ENCODE data around the gene GPS1. TPM values are rescaled to one million over a fixed set of nuclear protein-coding genes. Genes with fewer than 3 reads are reported as not detected.

GPS1 gene
- total and polyA plus RNA-seq, 2 of the 4 experiments (the other 2 are of a cell fraction): 157 to 181 TPM

DNA sequence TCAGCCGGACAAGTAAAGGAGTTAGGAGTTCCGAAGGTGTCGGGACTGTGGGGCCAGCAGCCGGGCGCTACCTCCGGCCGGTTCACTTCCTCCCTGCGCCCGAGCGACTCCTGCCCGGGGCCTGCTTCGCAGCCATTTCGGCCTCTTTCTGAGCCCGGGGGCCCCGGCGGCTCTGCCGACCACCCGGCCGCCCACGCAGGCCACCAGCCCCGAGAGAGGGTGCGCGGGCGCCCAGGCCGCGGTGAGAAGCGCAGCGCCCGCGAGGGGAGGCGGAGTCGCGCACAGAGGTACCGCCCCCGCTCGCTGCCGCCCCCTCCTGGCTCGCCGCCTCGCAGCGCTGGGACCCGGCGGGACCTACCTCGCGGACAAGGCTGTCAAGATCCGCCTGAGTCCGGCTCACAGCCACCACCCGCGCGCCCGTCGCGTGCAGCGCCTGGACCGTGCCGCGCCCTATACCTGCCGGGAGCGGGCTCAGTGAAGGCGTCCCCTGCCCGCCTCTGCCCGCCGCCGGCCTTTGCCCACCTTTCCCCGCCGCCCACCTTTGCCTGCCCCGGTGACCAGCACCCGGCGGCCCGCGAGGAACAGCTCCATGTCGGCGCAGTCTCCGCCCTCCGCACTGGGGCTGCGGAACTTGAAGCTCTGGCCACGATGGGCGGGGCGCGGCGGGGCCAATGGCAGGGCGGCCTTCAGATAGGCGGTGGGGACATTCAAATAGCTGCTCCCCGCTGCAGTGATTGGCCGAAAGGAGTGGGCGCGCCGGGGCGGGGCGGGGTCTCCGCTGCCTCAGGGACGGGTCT, 14.4 kb upstream of the GPS1 start, which contains the start of gene DCXR:
TSS of gene DCXR (minus strand) at position 606 of the 797 bp plus-strand sequence. CDS start at position 591, 15 bp downstream.
- Histone ChIP-seq H3K27ac (ENCODE audit: insufficient read depth, low read length) (peak within 1 kb of the TSS; percentile 65), H2BK5ac (ENCODE audit: low read depth, low read length, poor library complexity, severe bottlenecking) (peak within 1 kb of the TSS; percentile 79), H3K27me3 (ENCODE audit: control insufficient read depth, insufficient read depth, low read length) (no peaks in the 10 kb centered on the region), H3K36me3 (ENCODE audit: control insufficient read depth, insufficient read depth, low read length) (no peaks in the 10 kb centered on the region), H3K4me3 (ENCODE audit: insufficient read depth, low read depth, low read length) (peak within 1 kb of the TSS; percentile 54), H3K4ac (ENCODE audit: low read depth, low read length) (peak within 1 kb of the TSS; percentile 22), H2BK120ac (ENCODE audit: low read depth, low read length) (no peak within 1 kb of the TSS), H4K5ac (ENCODE audit: low read depth, low read length) (no peak within 1 kb of the TSS; the same call in 1 of the 2 replicates), H4K8ac (ENCODE audit: low read depth in 2 of 2, low read length in 2 of 2) (peak within 1 kb of the TSS in 1 of 2 experiments; percentile 78; a peak in 2 of 4 replicates), H3K23ac (ENCODE audit: low read depth, low read length) (peak within 1 kb of the TSS; percentile 33; the same call in 1 of the 2 replicates), H3K9me3 (ENCODE audit: control insufficient read depth, insufficient read depth, low read length) (no peaks in the 10 kb centered on the region), H4K20me1 (ENCODE audit: insufficient read depth, low read length) (peaks cover 5% of the 10 kb centered on the region), H2AK5ac (ENCODE audit: low read depth, low read length) (peak within 1 kb of the TSS; percentile 33; the same call in 1 of the 2 replicates), H3K4me2 (ENCODE audit: low read depth, low read length) (peak within 1 kb of the TSS; percentile 97), H2BK20ac (ENCODE audit: low read depth, low read length) (no peak within 1 kb of the TSS), H4K91ac (ENCODE audit: insufficient read depth, low read depth, low read length) (no peak within 1 kb of the TSS), H3K9ac (ENCODE audit: low read depth, low read length) (peak within 1 kb of the TSS; percentile 61), H3K18ac (ENCODE audit: low read depth, low read length) (no peak within 1 kb of the TSS), H3K79me1 (ENCODE audit: low read depth in 1 of 2, low read length in 2 of 2) (peaks cover 7 to 12% of the 10 kb centered on the region in 2 experiments), H3K4me1 (ENCODE audit: control insufficient read depth, insufficient read depth, low read length) (peaks cover 7% of the 10 kb centered on the region), H3K56ac (ENCODE audit: extremely low read depth, insufficient read depth, low read length) (peak within 1 kb of the TSS; percentile 48; the same call in 1 of the 2 replicates), H3K9me1 (ENCODE audit: insufficient read depth, low read length) (0 out of 2 replicates have a peak, but pooled peaks cover 7% of the 10 kb centered on the region), H3K14ac (replicated peaks; ENCODE audit: low read depth, low read length) (peak within 1 kb of the TSS; percentile 72; the same call in 1 of the 2 replicates), H2AK9ac (replicated peaks; ENCODE audit: low read depth, low read length, poor library complexity) (peak within 1 kb of the TSS; percentile 97), H2BK15ac (ENCODE audit: low read depth, low read length) (no peak within 1 kb of the TSS), H2AFZ (replicated peaks; ENCODE audit: low read length, poor library complexity) (peak within 1 kb of the TSS; percentile 96)
- intact Hi-C loops (cut with micrococcal nuclease): loop anchor here (2.0 to 10.0 kb wide), 2 partner anchors 62 to 288 kb away; partner anchors contain the start of gene FASN
- dilution Hi-C loops (cut with HindIII; ENCODE audit: low sequenced_read_pairs, unreplicated experiment): no loop called here
- no TSS peak for BruUV-seq (replicated peaks)
- in situ Hi-C loops (cut with MboI; ENCODE audit: low sequenced_read_pairs): no loop called here
- POLR2A ChIA-PET (ENCODE audit: unreplicated experiment): interaction anchor here (0.6 kb wide), 1 partner anchor 61 kb away, joined by 4 read pairs; the partner anchor contains the start of gene FASN
- 0% methylated on average over 47 of the region's 92 CpGs; no CpG with 5 or more reads in 1 of the 2 experiments for WGBS, 2 experiments (ENCODE audit: extremely low coverage in 2 of 2, insufficient read length in 1 of 2)
- CTCF ChIA-PET: interaction anchor here (0.5 to 1.7 kb wide), 4 partner anchors 14 to 78 kb away, joined by 3 to 7 read pairs (median 4); partner anchors contain the start of genes CENPX and LRRC45
- no peak for TF ChIP-seq CEBPB (IDR thresholded peaks at IDR 0.05; ENCODE audit: low read depth, low read length)
- TF ChIP-seq MAZ (IDR thresholded peaks at IDR 0.05; ENCODE audit: borderline replicate concordance, low read depth, low read length): peak; percentile 66; the same call in 1 of the 2 replicates
- TF ChIP-seq BHLHE40 (IDR thresholded peaks at IDR 0.05; ENCODE audit: low read depth, low read length): peak; percentile 43; the same call in 1 of the 2 replicates
- peak; percentile 35; the same call in 1 of the 2 replicates for TF ChIP-seq RAD21 (IDR thresholded peaks at IDR 0.05; ENCODE audit: low read length)
- peak; percentile 54; the same call in 1 of the 2 replicates for TF ChIP-seq MXI1 (IDR thresholded peaks at IDR 0.05; ENCODE audit: borderline replicate concordance, low read depth, low read length)
- TF ChIP-seq MAFK (IDR thresholded peaks at IDR 0.05; ENCODE audit: low read depth, low read length): no peak
- TF ChIP-seq, protein P1, sequence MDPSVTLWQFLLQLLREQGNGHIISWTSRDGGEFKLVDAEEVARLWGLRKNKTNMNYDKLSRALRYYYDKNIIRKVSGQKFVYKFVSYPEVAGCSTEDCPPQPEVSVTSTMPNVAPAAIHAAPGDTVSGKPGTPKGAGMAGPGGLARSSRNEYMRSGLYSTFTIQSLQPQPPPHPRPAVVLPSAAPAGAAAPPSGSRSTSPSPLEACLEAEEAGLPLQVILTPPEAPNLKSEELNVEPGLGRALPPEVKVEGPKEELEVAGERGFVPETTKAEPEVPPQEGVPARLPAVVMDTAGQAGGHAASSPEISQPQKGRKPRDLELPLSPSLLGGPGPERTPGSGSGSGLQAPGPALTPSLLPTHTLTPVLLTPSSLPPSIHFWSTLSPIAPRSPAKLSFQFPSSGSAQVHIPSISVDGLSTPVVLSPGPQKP (IDR thresholded peaks at IDR 0.05; ENCODE audit: borderline replicate concordance, low read depth, low read length): no peak
- TF ChIP-seq RFX5 (IDR thresholded peaks at IDR 0.05; ENCODE audit: low read depth, low read length): no peak
- TF ChIP-seq, protein P2, sequence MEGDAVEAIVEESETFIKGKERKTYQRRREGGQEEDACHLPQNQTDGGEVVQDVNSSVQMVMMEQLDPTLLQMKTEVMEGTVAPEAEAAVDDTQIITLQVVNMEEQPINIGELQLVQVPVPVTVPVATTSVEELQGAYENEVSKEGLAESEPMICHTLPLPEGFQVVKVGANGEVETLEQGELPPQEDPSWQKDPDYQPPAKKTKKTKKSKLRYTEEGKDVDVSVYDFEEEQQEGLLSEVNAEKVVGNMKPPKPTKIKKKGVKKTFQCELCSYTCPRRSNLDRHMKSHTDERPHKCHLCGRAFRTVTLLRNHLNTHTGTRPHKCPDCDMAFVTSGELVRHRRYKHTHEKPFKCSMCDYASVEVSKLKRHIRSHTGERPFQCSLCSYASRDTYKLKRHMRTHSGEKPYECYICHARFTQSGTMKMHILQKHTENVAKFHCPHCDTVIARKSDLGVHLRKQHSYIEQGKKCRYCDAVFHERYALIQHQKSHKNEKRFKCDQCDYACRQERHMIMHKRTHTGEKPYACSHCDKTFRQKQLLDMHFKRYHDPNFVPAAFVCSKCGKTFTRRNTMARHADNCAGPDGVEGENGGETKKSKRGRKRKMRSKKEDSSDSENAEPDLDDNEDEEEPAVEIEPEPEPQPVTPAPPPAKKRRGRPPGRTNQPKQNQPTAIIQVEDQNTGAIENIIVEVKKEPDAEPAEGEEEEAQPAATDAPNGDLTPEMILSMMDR (conservative IDR thresholded peaks at IDR 0.05; ENCODE audit: low read depth, low read length): peak; percentile 87
- 0 out of 2 replicates have a peak, but pooled peaks have one; percentile 5 for TF ChIP-seq SMC3 (IDR thresholded peaks at IDR 0.05; ENCODE audit: low read depth, low read length)
- TF ChIP-seq POLR2A (IDR thresholded peaks at IDR 0.05; ENCODE audit: low read depth, low read length): peak; percentile 60
- ATAC-seq (ENCODE audit: low read depth) (peak; percentile 98), DNase-seq (peak; percentile 90)

Measured in IMR-90 (cell line).